Body of pancreas (tissue), 4 donors: Measurements from ENCODE around the gene IGLL5. TPM values are rescaled to one million over a fixed set of nuclear protein-coding genes. Genes with fewer than 3 reads are reported as not detected.
A peak's percentile ranks its signal among the peaks of the same experiment; 100 is the strongest.

Source experiments
- ATAC-seq: fragments of 150-250 bp; one replicate; pipeline ENCODE4 v1.9.1; 2016
- DNase-seq, 4 donors: peaks; one replicate each; pipeline ENCODE4 v3.0.0-alpha.2; 2019
- H3K27ac ChIP-seq, 4 donors: fragments of 200-600 bp; sonication (generic); 1 replicate in 3 of 4; 2 replicates in 1 of 4; pipeline versions ENCODE4 v1.5.1 to v1.6.1; 2016 to 2019; ENCODE audit warnings: mild to moderate bottlenecking in 1 of 4, mixed read lengths in 1 of 4, moderate library complexity in 1 of 4
- H3K27me3 ChIP-seq, 2 donors: fragments of 200-600 bp; sonication (generic); one replicate each; pipeline ENCODE4 v1.6.0; 2016; ENCODE audit warnings: mild to moderate bottlenecking in 1 of 2
- H3K36me3 ChIP-seq, 2 donors: fragments of 200-600 bp; sonication (generic); replicated peaks in 1 of 2; 2 replicates each; pipeline ENCODE4 v1.5.1; 2016; ENCODE audit warnings: low read depth in 2 of 2; ENCODE audit not compliant: insufficient read depth in 1 of 2
- H3K4me1 ChIP-seq: fragments of 200-600 bp; sonication (generic); one replicate; pipeline ENCODE4 v1.6.0; 2016
- H3K4me3 ChIP-seq, 2 donors: fragments of 200-600 bp; sonication (generic); 1 replicate in 1 of 2; 2 replicates in 1 of 2; pipeline ENCODE4 v1.5.1; 2016 to 2019
- H3K9me3 ChIP-seq, 3 donors: fragments of 200-600 bp; sonication (generic); 1 replicate in 2 of 3; 2 replicates in 1 of 3; pipeline ENCODE4 v1.5.1; 2016
- POLR2A ChIP-seq, 3 donors: fragments of 450-650 bp; IDR thresholded peaks; one replicate each; pipeline ENCODE4 v1.6.1; 2016; ENCODE audit warnings: antibody characterized with exemption in 3 of 3, mild to moderate bottlenecking in 2 of 3
- WGBS, 2 donors: methylation state at CpG; one replicate each; pipeline ENCODE4 v1.1.5; 2017; 5-methylcytosine and 5-hydroxymethylcytosine counted together
- intact Hi-C: fragments of 100-400 bp; cut with DNase I; formaldehyde crosslinking; loops from one replicate; pipeline ENCODE4 v1.15.1; 2023
- total RNA-seq, 2 donors: library from RNA; depleted of rRNA; stranded (reverse); fragments of >200 nt; gene quantifications; one replicate each; pipeline ENCODE4 v1.1.0, GENCODE V29; 2016
- TF ChIP-seq, protein P1 (sequence below), 7 experiments: fragments of 450-650 bp in 4 of 7; fragments of 200-600 bp in 3 of 7; sonication (generic) in 3 of 7; IDR thresholded peaks; one replicate each; pipeline ENCODE4 v1.5.1; 2016 to 2019; ENCODE audit warnings: antibody characterized with exemption in 7 of 7

Gene IGLL5
- total RNA-seq, 2 donors from 2014 or later, result 3.4 to 5.3 TPM

DNA sequence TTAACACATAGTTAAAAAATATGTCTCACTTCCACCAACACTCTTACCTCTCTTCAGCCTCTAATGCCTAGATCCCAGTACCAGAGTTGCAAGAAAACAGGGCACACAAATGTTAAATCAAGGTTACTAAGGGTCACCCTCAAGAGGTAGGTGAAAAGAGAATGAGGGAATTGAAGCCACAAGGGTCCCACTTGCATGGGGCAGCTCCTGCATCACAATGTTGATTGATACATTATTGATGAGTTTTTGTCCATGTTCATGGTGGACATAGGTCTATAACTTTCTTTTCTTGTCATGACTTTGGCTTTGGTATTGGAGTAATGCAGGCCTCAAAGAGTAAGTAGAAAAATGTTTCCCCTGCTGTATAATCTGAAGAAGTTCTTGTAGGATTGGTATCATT lies 46.0 kb upstream of the IGLL5 start:
- Histone ChIP-seq H3K4me1 (no peaks in the 10 kb centered on the region), H3K27ac (no peak overlapping the region), H3K4me3 (no peak overlapping the region), H3K9me3 (no peaks in the 10 kb centered on the region), H3K27me3 (no peaks in the 10 kb centered on the region), H3K36me3 (no peaks in the 10 kb centered on the region)
- intact Hi-C loops, result no loop called here
- ATAC-seq (no peak), DNase-seq (no peak)
- TF ChIP-seq, protein P1, sequence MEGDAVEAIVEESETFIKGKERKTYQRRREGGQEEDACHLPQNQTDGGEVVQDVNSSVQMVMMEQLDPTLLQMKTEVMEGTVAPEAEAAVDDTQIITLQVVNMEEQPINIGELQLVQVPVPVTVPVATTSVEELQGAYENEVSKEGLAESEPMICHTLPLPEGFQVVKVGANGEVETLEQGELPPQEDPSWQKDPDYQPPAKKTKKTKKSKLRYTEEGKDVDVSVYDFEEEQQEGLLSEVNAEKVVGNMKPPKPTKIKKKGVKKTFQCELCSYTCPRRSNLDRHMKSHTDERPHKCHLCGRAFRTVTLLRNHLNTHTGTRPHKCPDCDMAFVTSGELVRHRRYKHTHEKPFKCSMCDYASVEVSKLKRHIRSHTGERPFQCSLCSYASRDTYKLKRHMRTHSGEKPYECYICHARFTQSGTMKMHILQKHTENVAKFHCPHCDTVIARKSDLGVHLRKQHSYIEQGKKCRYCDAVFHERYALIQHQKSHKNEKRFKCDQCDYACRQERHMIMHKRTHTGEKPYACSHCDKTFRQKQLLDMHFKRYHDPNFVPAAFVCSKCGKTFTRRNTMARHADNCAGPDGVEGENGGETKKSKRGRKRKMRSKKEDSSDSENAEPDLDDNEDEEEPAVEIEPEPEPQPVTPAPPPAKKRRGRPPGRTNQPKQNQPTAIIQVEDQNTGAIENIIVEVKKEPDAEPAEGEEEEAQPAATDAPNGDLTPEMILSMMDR (IDR thresholded peaks at IDR 0.05), result no peak
- no peak for TF ChIP-seq POLR2A (IDR thresholded peaks at IDR 0.05)

DNA sequence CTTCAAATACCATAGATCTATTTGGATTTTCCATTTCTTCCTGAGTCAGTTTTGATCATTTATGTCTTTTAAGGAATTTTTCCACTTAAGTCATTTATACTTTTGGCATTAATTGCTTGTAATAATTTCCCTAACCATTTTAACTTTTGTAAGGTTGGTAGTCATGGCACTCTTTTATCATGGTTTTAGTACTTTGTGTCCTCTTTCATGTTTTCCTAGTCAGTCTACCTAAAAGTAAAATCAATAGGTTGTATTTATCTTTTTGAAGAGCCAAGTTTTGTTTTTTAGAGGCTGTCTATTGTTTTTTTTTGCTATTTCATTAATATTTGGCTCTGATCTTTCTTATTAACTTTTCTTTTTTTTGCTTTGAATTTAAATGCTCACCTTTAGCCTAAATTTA lies 45.5 kb upstream of the IGLL5 start:
- no peaks in the 10 kb centered on the region for H3K27me3 ChIP-seq
- TF ChIP-seq, protein P1 (IDR thresholded peaks at IDR 0.05), result no peak
- TF ChIP-seq POLR2A (IDR thresholded peaks at IDR 0.05), result no peak
- H3K27ac ChIP-seq, result no peak overlapping the region
- intact Hi-C loops, result no loop called here
- ATAC-seq, result no peak
- DNase-seq, result no peak
- H3K4me3 ChIP-seq, result no peak overlapping the region
- H3K36me3 ChIP-seq, result no peaks in the 10 kb centered on the region
- no peaks in the 10 kb centered on the region for H3K9me3 ChIP-seq
- no peaks in the 10 kb centered on the region for H3K4me1 ChIP-seq

DNA sequence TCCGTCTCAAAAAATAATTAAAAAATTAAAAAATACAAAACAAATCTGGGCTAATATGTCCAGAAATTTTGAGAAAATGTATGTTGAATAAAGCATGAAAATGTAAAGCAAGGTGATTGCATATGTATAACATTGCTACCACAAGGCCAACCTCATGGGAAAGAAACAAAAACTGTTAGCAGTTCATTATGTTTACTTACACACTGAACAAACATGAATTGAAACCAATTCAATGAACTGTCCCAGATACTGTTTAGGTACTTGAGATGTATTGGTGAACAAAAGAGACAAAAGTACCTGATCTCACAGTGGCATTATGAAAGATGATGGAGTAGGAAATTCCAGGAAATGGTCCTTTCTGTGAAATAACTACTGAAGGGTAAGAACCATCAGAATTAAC lies 43.8 kb upstream of the IGLL5 start:
- TF ChIP-seq, protein P1 (IDR thresholded peaks at IDR 0.05), result no peak
- no peak for TF ChIP-seq POLR2A (IDR thresholded peaks at IDR 0.05)
- WGBS, 2 donors, result 86 to 95% methylated on average over 1 of the region's 1 CpG
- Histone ChIP-seq H3K27ac (no peak overlapping the region), H3K4me1 (no peaks in the 10 kb centered on the region), H3K27me3 (no peaks in the 10 kb centered on the region), H3K4me3 (no peak overlapping the region), H3K36me3 (no peaks in the 10 kb centered on the region), H3K9me3 (no peaks in the 10 kb centered on the region)
- no peak for ATAC-seq
- intact Hi-C loops, result no loop called here
- DNase-seq, result no peak

DNA sequence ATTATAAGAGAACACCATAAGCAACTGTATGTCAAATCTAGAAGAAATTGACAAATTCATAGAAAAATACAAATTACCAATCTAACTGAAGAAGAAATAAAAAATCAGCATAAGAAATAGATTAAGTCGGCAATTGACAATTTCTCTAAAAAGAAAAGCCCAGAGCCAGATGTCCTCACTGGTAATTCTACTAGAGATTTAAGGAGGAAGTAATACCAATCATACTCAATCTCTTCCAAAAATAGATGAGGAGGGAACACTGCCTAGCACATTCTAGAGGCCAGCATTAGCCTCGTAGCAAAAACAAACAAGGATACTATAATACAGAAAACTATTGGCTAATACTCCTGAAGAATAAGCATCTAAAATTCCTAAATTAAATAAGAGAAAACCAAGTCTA lies 40.4 kb upstream of the IGLL5 start:
- TF ChIP-seq, protein P1 (IDR thresholded peaks at IDR 0.05), result no peak
- no peak for TF ChIP-seq POLR2A (IDR thresholded peaks at IDR 0.05)
- 39 to 70% methylated on average over 2 of the region's 2 CpGs for WGBS, 2 donors
- Histone ChIP-seq H3K27me3 (no peaks in the 10 kb centered on the region), H3K4me1 (no peaks in the 10 kb centered on the region), H3K9me3 (no peaks in the 10 kb centered on the region), H3K27ac (no peak overlapping the region), H3K36me3 (no peaks in the 10 kb centered on the region), H3K4me3 (no peak overlapping the region)
- ATAC-seq (no peak), DNase-seq (no peak)
- intact Hi-C loops, result no loop called here

DNA sequence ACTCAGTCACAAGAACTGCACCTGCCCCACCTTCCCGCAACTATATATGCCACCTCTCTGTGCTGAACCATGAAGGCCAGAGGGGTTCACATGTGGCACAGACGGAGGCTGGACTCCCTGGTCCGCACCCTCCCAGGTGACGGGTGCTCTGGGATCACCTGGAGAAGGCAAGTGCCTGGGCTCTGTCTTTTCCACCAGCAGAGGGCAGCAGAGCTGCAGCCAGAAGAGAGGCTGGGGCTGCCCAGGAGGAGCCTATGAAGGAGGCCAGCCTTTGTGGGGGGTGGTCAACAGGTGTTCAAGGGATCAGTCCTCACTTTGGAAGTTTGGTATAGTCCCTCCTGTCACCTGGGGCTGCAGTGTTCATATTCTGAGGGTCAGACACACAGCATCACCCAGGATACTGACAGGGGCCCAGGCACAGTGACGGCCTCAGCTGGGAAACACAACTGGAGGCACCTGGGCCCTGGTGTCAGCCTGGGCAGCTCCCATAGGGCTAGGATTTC lies 39.2 kb upstream of the IGLL5 start:
- intact Hi-C loops, result no loop called here
- Histone ChIP-seq H3K4me1 (no peaks in the 10 kb centered on the region), H3K4me3 (no peak overlapping the region), H3K36me3 (no peaks in the 10 kb centered on the region), H3K9me3 (no peaks in the 10 kb centered on the region), H3K27ac (no peak overlapping the region), H3K27me3 (no peaks in the 10 kb centered on the region)
- TF ChIP-seq, protein P1 (IDR thresholded peaks at IDR 0.05), result peak; percentile 66 to 86 (median 76)
- TF ChIP-seq POLR2A (IDR thresholded peaks at IDR 0.05), result no peak
- peak; percentile 72 to 82 (median 74) for DNase-seq
- peak; percentile 66 for ATAC-seq
- WGBS, 2 donors, result 25% methylated on average over 5 of the region's 5 CpGs; no CpG with 5 or more reads in 1 of the 2 donors
